Transverse colon (tissue), 4 donors: ENCODE measurements around the gene CDK5RAP2. TPM values are rescaled to one million over a fixed set of nuclear protein-coding genes. Genes with fewer than 3 reads are reported as not detected.

ENCODE experiments used
- DNase-seq: peaks from one replicate; pipeline ENCODE4 v3.0.0-alpha.2; 2019
- H3K27ac ChIP-seq, 4 donors: fragments of 200-600 bp; sonication (generic); 2 replicates each; pipeline ENCODE4 v1.5.1; 2016 to 2018; ENCODE audit warnings: inconsistent platforms in 4 of 4
- H3K27me3 ChIP-seq: fragments of 200-600 bp; sonication (generic); 2 replicates; pipeline ENCODE4 v1.5.1; 2017; ENCODE audit warnings: inconsistent platforms
- H3K36me3 ChIP-seq, 4 donors: fragments of 200-600 bp; sonication (generic); 2 replicates each; pipeline ENCODE4 v1.5.1; 2017 to 2019; ENCODE audit warnings: inconsistent platforms in 4 of 4
- H3K4me1 ChIP-seq, 4 donors: fragments of 200-600 bp; sonication (generic); 2 replicates each; pipeline ENCODE4 v1.5.1; 2017 to 2020; ENCODE audit warnings: inconsistent platforms in 4 of 4
- H3K4me3 ChIP-seq, 4 donors: fragments of 200-600 bp; sonication (generic); 1 replicate in 1 of 4; 2 replicates in 3 of 4; pipeline versions ENCODE4 v1.5.1 to v1.6.1; 2017 to 2019; ENCODE audit warnings: inconsistent platforms in 4 of 4
- H3K9me3 ChIP-seq, 2 donors: fragments of 200-600 bp; sonication (generic); 2 replicates each; pipeline ENCODE4 v1.5.1; 2017 to 2019; ENCODE audit warnings: inconsistent platforms in 2 of 2
- EP300 ChIP-seq: sonication (generic); formaldehyde crosslinking; IDR thresholded peaks from one replicate; pipeline ENCODE4 v1.6.1; 2017; ENCODE audit warnings: antibody characterized with exemption, low read depth
- POLR2A ChIP-seq: fragments of 450-650 bp; IDR thresholded peaks from one replicate; pipeline ENCODE4 v1.6.1; 2016; ENCODE audit warnings: antibody characterized with exemption, mild to moderate bottlenecking, moderate library complexity
- POLR2AphosphoS5 ChIP-seq, 3 donors: sonication (generic); formaldehyde crosslinking; IDR thresholded peaks; one replicate each; pipeline ENCODE4 v1.6.1; 2016; ENCODE audit warnings: antibody characterized with exemption in 3 of 3
- WGBS, 2 donors: methylation state at CpG; one replicate each; pipeline ENCODE4 v1.1.5; 2018; ENCODE audit warnings: low coverage in 1 of 2; 5-methylcytosine and 5-hydroxymethylcytosine counted together
- in situ Hi-C, 4 donors: fragments of 200-750 bp; cut with MboI; loops; one replicate each; pipeline versions ENCODE4 v1.15.0 to v1.15.1; 2017; ENCODE audit warnings: low sequenced_read_pairs in 3 of 4, low pct_ligation_motif_present in 1 of 4, low pct_unique_long_range_greater_than_20kb in 1 of 4
- intact Hi-C: fragments of 100-400 bp; cut with DNase I; formaldehyde crosslinking; loops from one replicate; pipeline ENCODE4 v1.15.1; 2023; ENCODE audit warnings: low total_unique reads
- total RNA-seq, 4 donors: library from RNA; depleted of rRNA; stranded (reverse); fragments of >200 nt; gene quantifications; one replicate each; pipeline ENCODE4 v1.1.0, GENCODE V29; 2016
- TF ChIP-seq, protein P1 (sequence below), 5 experiments: fragments of 200-600 bp in 3 of 5; fragments of 450-650 bp in 2 of 5; sonication (generic) in 3 of 5; IDR thresholded peaks; 1 replicate in 2 of 5; 2 replicates in 3 of 5; pipeline ENCODE4 v1.5.1; 2016 to 2017; ENCODE audit warnings: antibody characterized with exemption in 5 of 5, inconsistent platforms in 3 of 5, mild to moderate bottlenecking in 2 of 5, moderate library complexity in 1 of 5

CDK5RAP2 gene
- total RNA-seq, 4 donors from 2014 or later = 23.6 to 154 (median 28.0) TPM

DNA sequence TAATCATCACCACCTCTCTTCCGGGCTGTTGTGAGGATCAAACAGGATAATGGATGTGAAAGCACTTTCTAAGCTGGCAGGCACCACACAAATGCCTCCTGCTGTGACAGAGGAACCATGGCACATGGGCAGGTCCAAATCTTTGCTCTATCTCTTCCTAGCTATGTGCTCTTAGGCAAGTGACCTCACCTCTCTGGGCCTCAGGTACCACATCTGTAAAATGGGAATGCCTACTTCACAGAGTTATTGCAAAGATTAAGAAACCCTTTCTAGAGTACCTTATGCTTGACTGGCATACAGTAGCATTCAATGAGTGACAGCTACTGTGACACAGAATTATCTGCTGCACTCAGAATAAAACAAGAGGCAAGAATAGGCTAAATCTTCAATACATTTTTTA lies 51.6 kb downstream of the CDK5RAP2 start:
- intact Hi-C loops = no loop called here
- 100% methylated on average over 1 of the region's 1 CpG; no CpG with 5 or more reads in 1 of the 2 donors for WGBS, 2 donors
- DNase-seq = no peak

DNA sequence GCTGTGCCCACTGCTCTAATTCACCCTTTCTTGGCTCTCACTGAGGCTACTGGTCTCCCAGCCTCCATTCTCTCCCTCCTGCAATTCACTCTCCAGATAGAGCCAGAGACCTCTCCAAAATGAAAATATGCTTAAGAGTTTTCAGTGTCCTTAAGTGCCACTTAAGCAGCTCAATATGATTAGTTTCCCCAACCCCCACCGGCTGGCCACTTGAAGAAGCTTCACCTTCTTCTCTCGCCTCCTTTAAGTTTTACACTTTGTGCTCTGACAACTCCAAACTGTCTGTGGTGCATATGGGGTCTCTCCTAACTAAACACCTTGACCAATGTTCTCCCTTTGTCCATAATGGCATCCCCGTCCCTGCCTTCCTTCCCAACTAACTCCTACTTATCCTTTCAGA lies 53.4 kb downstream of the CDK5RAP2 start:
- H3K4me1 ChIP-seq = no peaks in the 10 kb centered on the region
- no peak for DNase-seq
- 96 to 100% methylated on average over 3 of the region's 3 CpGs for WGBS, 2 donors
- no peaks in the 10 kb centered on the region for H3K9me3 ChIP-seq
- no peak overlapping the region for H3K27ac ChIP-seq
- intact Hi-C loops = no loop called here
- H3K27me3 ChIP-seq = no peaks in the 10 kb centered on the region
- H3K4me3 ChIP-seq = no peak overlapping the region
- peaks cover 0 to 72% (median 30%) of the 10 kb centered on the region in 4 donors for H3K36me3 ChIP-seq
- TF ChIP-seq POLR2A (no peak), POLR2AphosphoS5 (IDR thresholded peaks at IDR 0.05) (no peak), EP300 (no peak)
- TF ChIP-seq, protein P1, sequence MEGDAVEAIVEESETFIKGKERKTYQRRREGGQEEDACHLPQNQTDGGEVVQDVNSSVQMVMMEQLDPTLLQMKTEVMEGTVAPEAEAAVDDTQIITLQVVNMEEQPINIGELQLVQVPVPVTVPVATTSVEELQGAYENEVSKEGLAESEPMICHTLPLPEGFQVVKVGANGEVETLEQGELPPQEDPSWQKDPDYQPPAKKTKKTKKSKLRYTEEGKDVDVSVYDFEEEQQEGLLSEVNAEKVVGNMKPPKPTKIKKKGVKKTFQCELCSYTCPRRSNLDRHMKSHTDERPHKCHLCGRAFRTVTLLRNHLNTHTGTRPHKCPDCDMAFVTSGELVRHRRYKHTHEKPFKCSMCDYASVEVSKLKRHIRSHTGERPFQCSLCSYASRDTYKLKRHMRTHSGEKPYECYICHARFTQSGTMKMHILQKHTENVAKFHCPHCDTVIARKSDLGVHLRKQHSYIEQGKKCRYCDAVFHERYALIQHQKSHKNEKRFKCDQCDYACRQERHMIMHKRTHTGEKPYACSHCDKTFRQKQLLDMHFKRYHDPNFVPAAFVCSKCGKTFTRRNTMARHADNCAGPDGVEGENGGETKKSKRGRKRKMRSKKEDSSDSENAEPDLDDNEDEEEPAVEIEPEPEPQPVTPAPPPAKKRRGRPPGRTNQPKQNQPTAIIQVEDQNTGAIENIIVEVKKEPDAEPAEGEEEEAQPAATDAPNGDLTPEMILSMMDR (IDR thresholded peaks at IDR 0.05) = no peak
- in situ Hi-C loops = no loop called here

More for the DNA sequence above, 51.6 kb downstream of the CDK5RAP2 start:
- Histone ChIP-seq H3K27me3 (no peaks in the 10 kb centered on the region), H3K4me1 (peaks cover 0 to 11% (median 7%) of the 10 kb centered on the region in 4 donors), H3K27ac (no peak overlapping the region), H3K36me3 (peaks cover 0 to 65% (median 30%) of the 10 kb centered on the region in 4 donors), H3K4me3 (no peak overlapping the region), H3K9me3 (no peaks in the 10 kb centered on the region)
- TF ChIP-seq POLR2AphosphoS5 (IDR thresholded peaks at IDR 0.05) = no peak
- no peak for TF ChIP-seq EP300
- no peak for TF ChIP-seq POLR2A
- TF ChIP-seq, protein P1 (IDR thresholded peaks at IDR 0.05) = no peak
- in situ Hi-C loops = no loop called here

DNA sequence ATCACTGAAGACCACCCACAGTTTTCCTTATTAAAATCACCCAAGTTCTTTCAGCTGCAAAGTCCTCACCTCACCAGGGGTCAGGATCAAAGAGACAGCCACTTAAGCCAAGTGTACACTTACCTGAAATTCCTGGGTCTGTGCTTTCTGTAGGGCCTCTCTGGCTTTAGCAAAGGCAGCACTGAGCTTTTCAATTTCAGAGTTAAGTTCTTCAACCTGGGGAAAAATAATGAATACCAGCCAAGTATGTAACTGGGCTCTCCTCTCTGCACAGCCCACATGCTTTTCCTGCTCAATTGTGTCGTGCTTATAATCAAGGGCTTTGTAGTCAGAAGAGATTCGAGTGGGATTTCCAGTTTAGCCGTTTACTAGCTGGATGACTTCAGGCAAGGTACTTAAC lies 55.1 kb downstream of the CDK5RAP2 start:
- no peak for DNase-seq
- Histone ChIP-seq H3K27ac (no peak overlapping the region), H3K4me1 (no peaks in the 10 kb centered on the region), H3K36me3 (peaks cover 0 to 67% (median 27%) of the 10 kb centered on the region in 4 donors), H3K27me3 (no peaks in the 10 kb centered on the region), H3K9me3 (no peaks in the 10 kb centered on the region), H3K4me3 (no peak overlapping the region)
- intact Hi-C loops = no loop called here
- 75 to 82% methylated on average over 3 of the region's 3 CpGs for WGBS, 2 donors
- no peak for TF ChIP-seq EP300
- TF ChIP-seq POLR2AphosphoS5 (IDR thresholded peaks at IDR 0.05) = no peak
- TF ChIP-seq POLR2A = no peak
- TF ChIP-seq, protein P1 (IDR thresholded peaks at IDR 0.05) = no peak
- in situ Hi-C loops = no loop called here

DNA sequence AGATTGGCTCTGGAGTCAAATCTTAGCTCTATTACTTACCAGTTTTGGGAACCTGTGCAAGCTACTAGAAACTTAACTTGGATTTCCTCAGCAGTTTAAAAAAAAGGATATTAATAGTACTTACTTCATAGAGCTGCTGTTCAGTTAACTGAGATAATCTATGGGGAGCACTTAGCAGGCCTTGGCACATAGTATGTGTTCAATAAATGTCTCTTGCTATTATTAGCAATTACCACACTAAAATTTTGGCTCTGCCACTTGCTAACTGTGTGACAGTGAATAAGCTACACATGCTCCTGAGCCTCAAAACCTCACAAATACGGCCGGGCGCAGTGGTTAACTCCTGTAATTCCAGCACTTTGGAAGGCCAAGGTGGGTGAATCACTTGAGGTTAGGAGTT lies 55.9 kb downstream of the CDK5RAP2 start:
- no peak for TF ChIP-seq POLR2A
- TF ChIP-seq POLR2AphosphoS5 (IDR thresholded peaks at IDR 0.05) = no peak
- TF ChIP-seq, protein P1 (IDR thresholded peaks at IDR 0.05) = no peak
- TF ChIP-seq EP300 = no peak
- peaks cover 0 to 59% (median 23%) of the 10 kb centered on the region in 4 donors for H3K36me3 ChIP-seq
- no peaks in the 10 kb centered on the region for H3K4me1 ChIP-seq
- no peaks in the 10 kb centered on the region for H3K27me3 ChIP-seq
- no peak overlapping the region for H3K27ac ChIP-seq
- intact Hi-C loops = no loop called here
- H3K4me3 ChIP-seq = no peak overlapping the region
- no peaks in the 10 kb centered on the region for H3K9me3 ChIP-seq
- in situ Hi-C loops = no loop called here
- no peak for DNase-seq
- WGBS, 2 donors = 96% methylated on average over 3 of the region's 3 CpGs; no CpG with 5 or more reads in 1 of the 2 donors
